ENCODE data around the gene MACIR.
"Not testable (repeated sequence)": the region's sequence is repeated elsewhere in the genome, so short reads cannot be mapped to it uniquely, and the experiment has no call there.

MACIR gene, protein sequence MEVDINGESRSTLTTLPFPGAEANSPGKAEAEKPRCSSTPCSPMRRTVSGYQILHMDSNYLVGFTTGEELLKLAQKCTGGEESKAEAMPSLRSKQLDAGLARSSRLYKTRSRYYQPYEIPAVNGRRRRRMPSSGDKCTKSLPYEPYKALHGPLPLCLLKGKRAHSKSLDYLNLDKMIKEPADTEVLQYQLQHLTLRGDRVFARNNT

DNA sequence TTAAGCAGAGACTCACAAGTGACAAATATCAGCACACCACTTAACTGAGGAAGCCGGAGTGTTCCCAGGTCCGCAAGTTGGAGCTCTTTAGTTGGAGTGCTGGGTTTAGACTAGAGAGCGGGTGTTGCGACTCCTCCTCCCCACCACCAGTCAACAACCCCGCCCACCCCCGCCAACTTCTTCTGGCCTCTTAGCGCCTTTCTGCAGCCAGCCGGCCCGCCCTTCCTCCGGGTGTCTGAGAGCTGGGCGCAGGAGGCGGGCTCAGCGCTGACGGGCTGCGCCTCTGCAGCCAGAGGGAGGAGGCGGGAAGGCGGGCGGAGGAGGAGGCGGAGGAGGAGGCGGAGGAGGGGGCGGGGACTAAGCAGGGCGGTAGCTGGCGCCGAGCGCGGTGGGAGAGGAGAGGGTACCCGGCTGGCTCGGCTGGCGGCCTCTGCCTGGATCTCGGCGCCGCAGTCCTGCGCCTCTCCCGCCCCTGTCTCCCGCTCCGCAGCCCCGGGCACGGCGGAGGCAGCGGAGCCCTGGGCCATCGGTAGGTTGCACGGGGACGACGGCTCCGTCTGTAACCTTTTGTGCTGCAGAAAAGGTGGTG lies at the start of gene MACIR:
Gene MACIR, plus strand, starts transcription at position 396 of the 589 bp plus-strand sequence. CDS start 17,157 bp downstream, outside the sequence.
- Histone ChIP-seq H3K36me3 (ENCODE audit: control insufficient read depth in 2 of 2, insufficient read depth in 2 of 2, low read length in 2 of 2) (no peaks in the 10 kb centered on the region), H3K4me1 (ENCODE audit: control insufficient read depth, insufficient read depth, low read length) (no peaks in the 10 kb centered on the region), H3K9ac (ENCODE audit: low read length in 2 of 2) (peak within 1 kb of the TSS; percentile 43 to 66), H3K27ac (ENCODE audit: low read length) (no peak within 1 kb of the TSS), H3K27me3 (ENCODE audit: control insufficient read depth in 1 of 2, insufficient read depth in 2 of 2, low read length in 2 of 2) (no peaks in the 10 kb centered on the region), H3K4me3 (ENCODE audit: low read length in 2 of 2) (peak within 1 kb of the TSS; percentile 85 to 88), H3K9me3 (ENCODE audit: control insufficient read depth in 2 of 2, low read length in 2 of 2) (no peaks in the 10 kb centered on the region)

DNA sequence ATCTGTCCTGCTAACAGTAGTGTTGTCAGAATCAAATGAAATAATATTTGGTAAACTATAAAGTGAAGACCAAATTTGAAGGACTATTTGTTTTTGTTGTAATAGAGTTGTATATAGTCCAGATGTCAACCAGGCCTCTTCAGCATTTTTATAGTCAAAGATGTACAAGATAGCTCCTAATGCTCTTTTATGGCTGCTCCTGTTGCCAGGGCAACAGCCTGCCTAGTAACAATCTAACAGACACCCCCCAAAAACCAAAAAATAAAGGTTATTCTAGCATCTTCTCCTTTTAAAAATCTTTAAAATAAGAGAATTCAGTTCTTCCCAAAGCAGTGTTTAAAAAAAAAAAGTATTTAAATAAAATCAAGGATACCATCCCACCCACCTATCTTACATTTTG lies 49.5 kb upstream of the MACIR start:
- no peaks in the 10 kb centered on the region for H3K9me3 ChIP-seq (ENCODE audit: control insufficient read depth in 2 of 2, low read length in 2 of 2)
- no peak overlapping the region for H3K27ac ChIP-seq (ENCODE audit: low read length)
- peaks cover 3 to 4% of the 10 kb centered on the region in 2 donors for H3K36me3 ChIP-seq (ENCODE audit: control insufficient read depth in 2 of 2, insufficient read depth in 2 of 2, low read length in 2 of 2)
- no peak overlapping the region for H3K9ac ChIP-seq (ENCODE audit: low read length in 2 of 2)
- H3K27me3 ChIP-seq (ENCODE audit: control insufficient read depth in 1 of 2, insufficient read depth in 2 of 2, low read length in 2 of 2) = no peaks in the 10 kb centered on the region
- H3K4me1 ChIP-seq (ENCODE audit: control insufficient read depth, insufficient read depth, low read length) = no peaks in the 10 kb centered on the region
- H3K4me3 ChIP-seq (ENCODE audit: low read length in 2 of 2) = no peak overlapping the region

DNA sequence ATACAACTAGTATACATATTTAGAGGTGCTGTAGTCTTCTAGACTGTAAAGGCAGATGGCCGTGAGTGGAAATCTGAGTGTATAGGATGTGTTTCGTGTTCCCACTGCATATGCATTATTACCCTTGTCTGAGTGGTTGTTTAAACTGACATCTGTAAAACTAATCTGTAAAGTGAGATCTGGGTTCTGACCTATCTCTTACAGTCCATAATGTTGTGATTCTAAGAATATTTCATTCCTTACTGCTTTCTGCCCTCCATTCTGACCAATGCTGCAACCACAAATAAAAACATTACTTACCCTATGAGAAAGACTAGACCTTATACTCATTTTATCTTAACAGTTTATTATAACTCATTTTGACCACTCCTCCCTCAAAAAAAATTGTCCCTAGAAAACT lies 47.6 kb upstream of the MACIR start:
- H3K27me3 ChIP-seq (ENCODE audit: control insufficient read depth in 1 of 2, insufficient read depth in 2 of 2, low read length in 2 of 2) = no peaks in the 10 kb centered on the region
- H3K9me3 ChIP-seq (ENCODE audit: control insufficient read depth in 2 of 2, low read length in 2 of 2) = no peaks in the 10 kb centered on the region
- H3K4me1 ChIP-seq (ENCODE audit: control insufficient read depth, insufficient read depth, low read length) = no peaks in the 10 kb centered on the region
- H3K36me3 ChIP-seq (ENCODE audit: control insufficient read depth in 2 of 2, insufficient read depth in 2 of 2, low read length in 2 of 2) = peaks cover 3 to 4% of the 10 kb centered on the region in 2 donors
- no peak overlapping the region for H3K27ac ChIP-seq (ENCODE audit: low read length)
- H3K9ac ChIP-seq (ENCODE audit: low read length in 2 of 2) = no peak overlapping the region
- no peak overlapping the region for H3K4me3 ChIP-seq (ENCODE audit: low read length in 2 of 2)

DNA sequence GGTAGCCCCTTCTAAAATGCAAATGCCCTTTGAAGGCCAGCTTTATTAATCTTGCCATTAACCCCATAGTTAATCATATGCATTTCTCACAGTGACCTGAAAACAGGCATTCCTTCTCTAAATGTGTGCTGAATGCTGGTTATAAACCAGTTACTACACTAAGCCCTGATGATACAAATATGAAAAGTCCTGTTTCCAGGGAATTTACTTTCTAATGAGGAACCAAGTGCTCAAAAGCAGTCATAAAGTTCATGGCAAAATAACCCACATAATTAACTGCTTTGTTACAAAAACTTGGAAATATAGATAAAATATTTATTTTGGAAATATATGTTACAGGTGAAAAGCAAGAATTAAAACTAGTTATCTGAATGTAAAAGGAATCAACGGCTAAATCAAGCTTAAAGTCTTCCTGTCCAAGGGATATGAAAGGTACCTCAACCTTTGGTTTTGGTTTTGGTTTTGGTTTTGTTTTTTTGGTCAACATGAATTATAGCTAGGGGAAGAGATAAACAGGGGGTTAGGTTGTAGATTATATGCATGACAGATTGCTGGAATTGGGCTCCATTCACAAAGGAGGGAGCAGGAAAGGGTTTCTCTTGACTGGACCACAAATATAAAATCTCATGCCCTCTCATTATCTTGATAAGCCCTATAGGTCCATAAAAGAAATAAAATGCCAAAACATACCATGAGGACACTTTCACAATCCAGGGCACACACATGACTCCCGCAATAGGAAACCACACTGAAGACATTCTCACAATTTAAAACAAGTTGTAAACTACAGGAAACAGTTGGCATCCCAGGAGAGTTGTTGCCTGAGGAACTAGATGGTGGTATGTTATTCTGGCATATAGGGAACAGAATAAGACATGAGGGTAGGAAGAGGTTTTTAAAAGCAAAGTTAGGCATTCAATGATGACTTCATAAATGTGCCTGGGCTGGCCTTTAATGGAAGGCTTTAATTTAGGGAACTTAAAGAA lies 46.7 kb upstream of the MACIR start:
- Histone ChIP-seq H3K4me3 (ENCODE audit: low read length in 2 of 2) (no peak overlapping the region), H3K4me1 (ENCODE audit: control insufficient read depth, insufficient read depth, low read length) (no peaks in the 10 kb centered on the region), H3K27ac (ENCODE audit: low read length) (no peak overlapping the region)

DNA sequence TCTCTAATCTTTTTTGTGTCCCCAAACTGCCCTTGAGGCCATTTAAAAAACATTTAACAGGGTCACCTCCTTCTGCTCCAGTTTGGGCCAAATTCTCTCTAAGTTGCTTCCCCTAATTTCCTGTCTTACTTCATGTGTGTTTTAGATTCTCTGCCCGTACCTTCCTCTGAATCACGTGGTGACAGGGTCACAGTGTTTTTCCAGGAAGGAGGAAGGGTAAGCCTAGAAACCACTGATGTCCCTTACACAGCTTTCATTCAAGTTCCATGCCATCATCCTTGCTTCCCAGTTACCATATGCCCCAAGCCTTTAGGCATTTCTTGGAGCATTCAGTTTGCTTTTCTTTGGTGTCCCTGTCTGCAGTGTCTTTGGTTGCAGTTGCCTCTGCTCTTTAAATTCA lies 42.4 kb upstream of the MACIR start:
- H3K9me3 ChIP-seq (ENCODE audit: control insufficient read depth in 2 of 2, low read length in 2 of 2) = no peaks in the 10 kb centered on the region
- H3K4me1 ChIP-seq (ENCODE audit: control insufficient read depth, insufficient read depth, low read length) = no peaks in the 10 kb centered on the region
- no peak overlapping the region for H3K4me3 ChIP-seq (ENCODE audit: low read length in 2 of 2)
- no peaks in the 10 kb centered on the region for H3K36me3 ChIP-seq (ENCODE audit: control insufficient read depth in 2 of 2, insufficient read depth in 2 of 2, low read length in 2 of 2)
- H3K27ac ChIP-seq (ENCODE audit: low read length) = no peak overlapping the region
- no peaks in the 10 kb centered on the region for H3K27me3 ChIP-seq (ENCODE audit: control insufficient read depth in 1 of 2, insufficient read depth in 2 of 2, low read length in 2 of 2)
- no peak overlapping the region for H3K9ac ChIP-seq (ENCODE audit: low read length in 2 of 2)

More for the DNA sequence above, 46.7 kb upstream of the MACIR start:
- Histone ChIP-seq H3K36me3 (ENCODE audit: control insufficient read depth in 2 of 2, insufficient read depth in 2 of 2, low read length in 2 of 2) (no peaks in the 10 kb centered on the region), H3K27me3 (ENCODE audit: control insufficient read depth in 1 of 2, insufficient read depth in 2 of 2, low read length in 2 of 2) (no peaks in the 10 kb centered on the region), H3K9ac (ENCODE audit: low read length in 2 of 2) (no peak overlapping the region), H3K9me3 (ENCODE audit: control insufficient read depth in 2 of 2, low read length in 2 of 2) (no peaks in the 10 kb centered on the region)

DNA sequence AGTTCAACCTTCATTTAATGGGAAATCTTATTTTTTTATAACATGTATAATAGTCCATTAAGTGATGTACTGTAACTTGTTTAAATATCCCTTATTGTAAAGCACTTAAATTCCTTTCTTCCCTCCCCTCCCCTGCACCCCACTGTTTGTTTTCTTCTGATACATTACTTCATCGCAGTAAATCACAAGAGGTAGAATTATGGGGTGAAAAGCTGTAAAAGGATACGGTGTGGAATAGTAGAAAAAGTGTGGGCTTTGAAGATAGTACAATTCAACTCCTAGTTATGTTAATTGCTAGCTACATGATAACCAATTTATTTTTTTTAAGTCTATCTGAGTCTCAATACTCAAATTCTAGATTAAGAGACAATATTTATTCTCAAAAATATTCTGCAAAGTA lies 41.9 kb upstream of the MACIR start:
- no peak overlapping the region for H3K27ac ChIP-seq (ENCODE audit: low read length)
- no peaks in the 10 kb centered on the region for H3K9me3 ChIP-seq (ENCODE audit: control insufficient read depth in 2 of 2, low read length in 2 of 2)
- H3K27me3 ChIP-seq (ENCODE audit: control insufficient read depth in 1 of 2, insufficient read depth in 2 of 2, low read length in 2 of 2) = no peaks in the 10 kb centered on the region
- H3K36me3 ChIP-seq (ENCODE audit: control insufficient read depth in 2 of 2, insufficient read depth in 2 of 2, low read length in 2 of 2) = no peaks in the 10 kb centered on the region
- H3K4me1 ChIP-seq (ENCODE audit: control insufficient read depth, insufficient read depth, low read length) = no peaks in the 10 kb centered on the region
- H3K9ac ChIP-seq (ENCODE audit: low read length in 2 of 2) = no peak overlapping the region
- H3K4me3 ChIP-seq (ENCODE audit: low read length in 2 of 2) = no peak overlapping the region

DNA sequence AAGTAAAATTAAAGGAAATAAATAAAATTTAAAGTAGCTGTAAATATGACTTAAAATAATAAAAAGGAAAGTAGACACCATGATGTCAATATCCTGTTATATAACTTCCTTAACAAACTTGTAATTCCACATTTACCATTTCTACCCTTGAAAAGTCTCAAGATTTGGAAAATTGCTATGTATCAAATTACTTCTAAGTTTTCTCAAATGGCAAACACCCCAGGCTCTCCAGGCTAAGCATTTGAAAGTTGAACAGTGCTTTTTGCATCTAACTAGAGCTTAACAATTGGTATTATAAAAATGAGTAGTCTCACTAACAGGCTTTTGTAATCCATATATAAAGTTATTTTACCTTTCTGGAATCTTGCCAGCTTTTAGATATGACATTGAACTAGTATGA lies 41.5 kb upstream of the MACIR start:
- no peaks in the 10 kb centered on the region for H3K4me1 ChIP-seq (ENCODE audit: control insufficient read depth, insufficient read depth, low read length)
- no peaks in the 10 kb centered on the region for H3K36me3 ChIP-seq (ENCODE audit: control insufficient read depth in 2 of 2, insufficient read depth in 2 of 2, low read length in 2 of 2)
- H3K9me3 ChIP-seq (ENCODE audit: control insufficient read depth in 2 of 2, low read length in 2 of 2) = no peaks in the 10 kb centered on the region
- H3K27ac ChIP-seq (ENCODE audit: low read length) = no peak overlapping the region
- no peaks in the 10 kb centered on the region for H3K27me3 ChIP-seq (ENCODE audit: control insufficient read depth in 1 of 2, insufficient read depth in 2 of 2, low read length in 2 of 2)
- H3K4me3 ChIP-seq (ENCODE audit: low read length in 2 of 2) = no peak overlapping the region
- H3K9ac ChIP-seq (ENCODE audit: low read length in 2 of 2) = no peak overlapping the region

DNA sequence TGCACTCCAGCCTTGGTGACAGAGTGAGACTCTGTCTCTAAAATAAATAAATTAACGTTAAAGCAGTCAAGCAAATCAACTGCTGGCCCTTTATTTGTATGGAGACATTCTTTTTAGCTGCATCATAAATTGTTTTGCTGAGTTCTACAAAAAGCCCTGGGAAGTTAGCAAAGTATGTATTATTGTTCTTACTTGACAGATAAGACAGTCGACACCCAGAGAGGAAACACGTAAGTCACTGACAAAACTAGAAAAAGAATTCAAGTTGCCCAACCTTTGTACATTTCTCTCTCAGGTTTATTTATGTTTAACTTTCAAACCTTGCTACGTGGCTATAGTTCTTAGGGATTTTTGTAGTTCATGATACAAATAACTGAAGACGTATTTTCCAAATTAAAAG lies 40.4 kb upstream of the MACIR start:
- H3K4me1 ChIP-seq (ENCODE audit: control insufficient read depth, insufficient read depth, low read length) = no peaks in the 10 kb centered on the region
- H3K9me3 ChIP-seq (ENCODE audit: control insufficient read depth in 2 of 2, low read length in 2 of 2) = no peaks in the 10 kb centered on the region
- H3K9ac ChIP-seq (ENCODE audit: low read length in 2 of 2) = no peak overlapping the region
- H3K27ac ChIP-seq (ENCODE audit: low read length) = no peak overlapping the region
- no peaks in the 10 kb centered on the region for H3K36me3 ChIP-seq (ENCODE audit: control insufficient read depth in 2 of 2, insufficient read depth in 2 of 2, low read length in 2 of 2)
- H3K4me3 ChIP-seq (ENCODE audit: low read length in 2 of 2) = no peak overlapping the region
- H3K27me3 ChIP-seq (ENCODE audit: control insufficient read depth in 1 of 2, insufficient read depth in 2 of 2, low read length in 2 of 2) = no peaks in the 10 kb centered on the region

DNA sequence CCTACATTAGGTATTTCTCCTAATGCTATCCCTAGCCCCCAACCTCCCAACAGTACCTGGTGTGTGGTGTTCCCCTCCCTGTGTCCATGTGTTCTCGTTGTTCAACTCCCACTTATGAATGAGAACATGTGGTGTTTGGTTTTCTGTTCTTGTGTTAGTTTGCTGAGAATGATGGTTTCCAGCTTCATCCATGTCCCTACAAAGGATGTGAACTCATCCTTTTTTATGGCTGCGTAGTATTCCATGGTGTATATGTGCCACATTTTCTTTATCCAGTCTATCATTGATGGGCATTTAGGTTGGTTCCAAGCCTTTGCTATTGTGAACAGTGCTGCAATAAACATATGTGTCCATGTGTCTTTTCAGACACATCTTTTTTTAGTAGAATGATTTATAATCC lies 39.5 kb upstream of the MACIR start:
- not testable (repeated sequence) for H3K27me3 ChIP-seq (ENCODE audit: control insufficient read depth in 1 of 2, insufficient read depth in 2 of 2, low read length in 2 of 2); H3K9me3 ChIP-seq (ENCODE audit: control insufficient read depth in 2 of 2, low read length in 2 of 2)

DNA sequence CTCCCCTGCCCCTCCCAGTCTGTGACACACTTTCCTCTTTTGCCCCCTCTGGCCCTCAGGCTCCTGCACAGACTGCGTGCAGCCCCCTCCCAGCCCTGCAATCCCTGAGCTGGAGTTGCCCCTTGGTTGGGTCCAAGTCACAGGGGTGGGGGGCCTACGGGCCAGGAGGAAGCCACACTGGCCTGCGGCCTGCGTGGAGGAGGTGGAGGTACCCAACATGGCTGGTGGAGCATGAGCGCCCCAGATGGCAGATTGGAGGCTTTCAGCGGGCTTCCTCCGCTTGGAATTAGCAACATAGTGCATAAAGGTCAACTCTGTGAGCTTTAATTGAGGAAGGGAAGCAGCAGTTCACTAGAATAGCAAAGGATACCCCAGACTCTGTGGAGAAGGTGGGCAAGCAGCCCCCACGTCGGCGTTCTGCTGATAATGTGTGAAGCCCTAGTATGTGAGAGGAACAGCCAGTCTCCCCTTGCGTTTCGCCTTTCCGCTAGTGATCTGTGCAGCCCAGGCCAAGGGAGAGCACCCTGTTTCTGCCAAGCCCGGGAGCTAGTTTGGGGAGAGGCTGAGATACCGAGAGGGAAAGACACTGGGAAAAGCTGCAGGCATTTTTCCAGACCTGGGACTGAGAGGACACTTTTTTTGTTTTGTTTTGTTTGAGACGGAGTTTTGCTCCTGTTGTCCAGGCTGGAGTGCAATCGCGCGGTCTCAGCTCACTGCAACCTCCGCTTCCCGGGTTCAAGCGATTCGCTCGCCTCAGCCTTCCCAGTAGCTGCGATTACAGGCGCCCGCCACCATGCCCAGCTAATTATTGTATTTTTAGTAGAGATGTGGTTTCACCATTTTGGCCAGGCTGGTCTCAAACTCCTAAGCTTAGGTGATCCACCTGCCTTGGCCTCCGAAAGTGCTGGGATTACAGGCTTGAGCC lies 35.3 kb upstream of the MACIR start:
- Histone ChIP-seq H3K27ac (ENCODE audit: low read length) (no peak overlapping the region), H3K27me3 (ENCODE audit: control insufficient read depth in 1 of 2, insufficient read depth in 2 of 2, low read length in 2 of 2) (peaks cover 0 to 2% of the 10 kb centered on the region in 2 donors), H3K4me1 (ENCODE audit: control insufficient read depth, insufficient read depth, low read length) (no peaks in the 10 kb centered on the region), H3K4me3 (ENCODE audit: low read length in 2 of 2) (no peak overlapping the region), H3K9me3 (ENCODE audit: control insufficient read depth in 2 of 2, low read length in 2 of 2) (no peaks in the 10 kb centered on the region), H3K36me3 (ENCODE audit: control insufficient read depth in 2 of 2, insufficient read depth in 2 of 2, low read length in 2 of 2) (no peaks in the 10 kb centered on the region), H3K9ac (ENCODE audit: low read length in 2 of 2) (no peak overlapping the region)

More for the DNA sequence above, 39.5 kb upstream of the MACIR start:
- H3K4me1 ChIP-seq (ENCODE audit: control insufficient read depth, insufficient read depth, low read length); H3K27ac ChIP-seq (ENCODE audit: low read length); H3K4me3 ChIP-seq (ENCODE audit: low read length in 2 of 2); H3K9ac ChIP-seq (ENCODE audit: low read length in 2 of 2); H3K36me3 ChIP-seq (ENCODE audit: control insufficient read depth in 2 of 2, insufficient read depth in 2 of 2, low read length in 2 of 2): not testable (repeated sequence)

All from stomach smooth muscle (tissue), 2 donors.